ENCODE results near the gene SNX8. TPM values are rescaled to one million over a fixed set of nuclear protein-coding genes. Genes with fewer than 3 reads are reported as not detected.
"Not testable (repeated sequence)": the region's sequence is repeated elsewhere in the genome, so short reads cannot be mapped to it uniquely, and the experiment has no call there.

SNX8 gene
- total and polyA plus RNA-seq, 2 of the 13 experiments (the other 11 are each of a cell fraction or from before 2014, with no cell fraction given) = 20.6 to 45.2 TPM

DNA sequence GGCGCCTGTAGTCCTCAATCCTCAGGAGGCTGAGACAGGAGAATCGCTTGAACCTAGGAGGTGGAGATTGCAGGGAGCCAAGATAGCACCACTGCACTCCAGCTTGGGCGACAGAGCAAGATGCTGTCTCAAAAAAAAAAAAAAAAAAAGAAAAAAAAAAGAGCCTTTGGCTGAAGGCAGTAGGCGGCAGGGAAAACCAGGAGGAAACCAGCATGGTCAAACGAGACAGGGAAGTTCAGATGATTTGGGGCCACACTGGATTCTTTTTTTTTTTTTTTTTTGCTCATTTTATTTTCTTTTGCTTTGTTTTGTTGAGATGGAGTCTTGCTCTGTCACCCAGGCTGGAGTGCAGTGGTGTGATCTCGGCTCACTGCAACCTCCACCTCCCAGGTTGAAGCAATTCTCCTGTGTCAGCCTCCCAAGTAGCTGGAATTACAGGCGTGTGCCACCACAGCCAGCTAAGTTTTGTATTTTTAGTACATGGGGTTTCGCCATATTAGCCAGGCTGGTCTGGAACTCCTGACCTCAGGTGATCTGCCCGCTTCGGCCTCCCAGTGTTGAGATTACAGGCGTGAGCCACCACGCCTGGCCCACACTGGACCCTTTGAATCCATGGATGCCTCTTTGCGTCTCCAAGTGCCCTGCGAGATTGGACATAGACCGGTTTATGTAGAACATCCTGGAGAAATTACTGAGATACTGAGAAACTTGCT, 33.3 kb upstream of the SNX8 start:
- Histone ChIP-seq H3K4me1 (ENCODE audit: insufficient read depth, low read length) (peaks cover 12% of the 10 kb centered on the region), H3K4me2 (ENCODE audit: low read depth, low read length) (peak overlapping the region; percentile 7; the same call in 1 of the 2 replicates)
- H4K20me1 ChIP-seq (ENCODE audit: insufficient read depth, low read length); H3K9me3 ChIP-seq (ENCODE audit: low read length); intact Hi-C loops (cut with micrococcal nuclease; ENCODE audit: unreplicated experiment); H3K27me3 ChIP-seq (ENCODE audit: control insufficient read depth in 1 of 2, insufficient read depth in 2 of 2, low read length in 2 of 2); FAIRE-seq; H3K27ac ChIP-seq (ENCODE audit: extremely low read length, insufficient read depth, low read length); H3K4me3 ChIP-seq (replicated peaks in 1 of 3; ENCODE audit: insufficient read depth in 1 of 3, low read depth in 2 of 3, low read length in 3 of 3); DNase-seq (ENCODE audit: low spot score); H3K9ac ChIP-seq (ENCODE audit: insufficient read depth, low read depth, low read length); H3K79me2 ChIP-seq (ENCODE audit: insufficient read depth, low read length); BruUV-seq (replicated peaks); H3K36me3 ChIP-seq (replicated peaks in 1 of 2; ENCODE audit: control insufficient read depth in 1 of 2, insufficient read depth in 2 of 2, low read length in 2 of 2); H2AFZ ChIP-seq (ENCODE audit: low read length): not testable (repeated sequence)
- 92% methylated on average over 15 of the region's 15 CpGs for WGBS (ENCODE audit: low lambda C conversion rate)
- ChIA-PET CTCF (ENCODE audit: low intra/inter-chr PET ratio, low total read pairs) (interaction anchor here (1.5 kb wide), 1 partner anchor 100 kb away, joined by 12 read pairs; no protein-coding TSS in a partner anchor), POLR2A (interaction anchor here (0.6 kb wide), 1 partner anchor 106 kb away, joined by 5 read pairs; no protein-coding TSS in a partner anchor)
- peak; percentile 48 for ATAC-seq
- in situ Hi-C loops (cut with HindIII; ENCODE audit: extremely low pct_ligation_motif_present, low pct_unique_long_range_greater_than_20kb) = loop anchor here (5.0 kb wide), 1 partner anchor 105 kb away; the partner anchor contains the start of genes MRM2 and NUDT1

DNA sequence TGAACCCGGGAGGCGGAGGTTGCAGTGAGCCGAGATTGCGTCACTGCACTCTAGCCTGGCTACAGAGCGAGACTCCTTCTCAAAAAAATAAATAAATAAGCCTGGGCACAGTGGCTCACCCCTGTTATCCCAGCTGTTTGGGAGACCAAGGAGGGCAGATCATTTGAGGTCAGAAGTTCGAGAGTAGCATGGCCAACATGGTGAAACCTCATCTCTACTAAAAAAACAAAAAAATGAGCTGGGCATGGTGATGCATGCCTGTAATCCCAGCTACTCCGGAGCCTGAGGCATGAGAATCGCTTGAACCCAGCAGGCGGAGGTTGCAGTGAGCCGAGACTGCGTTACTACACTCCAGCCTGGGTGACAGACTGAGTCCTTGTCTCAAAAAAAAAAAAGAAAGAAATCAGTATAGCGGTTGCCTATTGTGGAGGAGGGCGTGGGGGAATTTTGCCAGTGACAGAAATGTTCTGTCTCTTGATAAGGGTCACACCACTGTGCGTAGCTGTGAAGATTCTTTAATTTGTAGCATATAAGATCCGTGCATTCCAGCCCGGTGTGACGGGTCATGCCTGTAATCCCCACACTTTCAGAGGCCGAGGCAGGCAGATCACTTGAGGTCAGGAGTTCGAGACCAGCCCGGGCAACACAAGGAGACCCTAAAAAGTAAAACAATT, 22.5 kb upstream of the SNX8 start:
- no peaks in the 10 kb centered on the region for H4K20me1 ChIP-seq (ENCODE audit: insufficient read depth, low read length)
- no peaks in the 10 kb centered on the region for H3K79me2 ChIP-seq (ENCODE audit: insufficient read depth, low read length)
- H3K4me2 ChIP-seq (ENCODE audit: low read depth, low read length) = no peak overlapping the region
- DNase-seq (ENCODE audit: low spot score) (no peak), ATAC-seq (no peak), FAIRE-seq (no peak)
- intact Hi-C loops (cut with micrococcal nuclease; ENCODE audit: unreplicated experiment) = no loop called here
- peaks cover 12% of the 10 kb centered on the region for H3K4me1 ChIP-seq (ENCODE audit: insufficient read depth, low read length)
- no peaks in the 10 kb centered on the region for H3K9me3 ChIP-seq (ENCODE audit: low read length)
- no peaks in the 10 kb centered on the region for H3K36me3 ChIP-seq (replicated peaks in 1 of 2; ENCODE audit: control insufficient read depth in 1 of 2, insufficient read depth in 2 of 2, low read length in 2 of 2)
- H3K27ac ChIP-seq (ENCODE audit: extremely low read length, insufficient read depth, low read length) = no peak overlapping the region
- TF ChIP-seq KDM2A (CRISPR knock-in tag; IDR thresholded peaks at IDR 0.05; ENCODE audit: borderline replicate concordance, low read depth) = no peak
- in situ Hi-C loops (cut with HindIII; ENCODE audit: extremely low pct_ligation_motif_present, low pct_unique_long_range_greater_than_20kb) = no loop called here
- no peak overlapping the region for H3K9ac ChIP-seq (ENCODE audit: insufficient read depth, low read depth, low read length)
- POLR2A ChIA-PET = interaction anchor here (2.3 kb wide), 1 partner anchor 17 kb away, joined by 7 read pairs; no protein-coding TSS in a partner anchor
- no peak overlapping the region for H2AFZ ChIP-seq (ENCODE audit: low read length)
- H3K27me3 ChIP-seq (ENCODE audit: control insufficient read depth in 1 of 2, insufficient read depth in 2 of 2, low read length in 2 of 2) = no peaks in the 10 kb centered on the region
- BruUV-seq (replicated peaks) = no TSS peak
- H3K4me3 ChIP-seq (replicated peaks in 1 of 3; ENCODE audit: insufficient read depth in 1 of 3, low read depth in 2 of 3, low read length in 3 of 3) = no peak overlapping the region
- WGBS (ENCODE audit: low lambda C conversion rate) = 96% methylated on average over 20 of the region's 20 CpGs
- CTCF ChIA-PET (ENCODE audit: low intra/inter-chr PET ratio, low total read pairs) = no interaction called here

Data from HepG2 (cell line).